GM19397 (cell line): ENCODE results near the gene RNF220.
"Not testable (repeated sequence)": the region's sequence is repeated elsewhere in the genome, so short reads cannot be mapped to it uniquely, and the experiment has no call there.

Experiments
- ATAC-seq: cut with Tn5 transposase; IDR thresholded peaks from one replicate; pipeline ENCODE4 v1.9.1; 2021; ENCODE audit warnings: mild to moderate bottlenecking, moderate library complexity; ENCODE audit not compliant: unreplicated experiment

RNF220 gene

DNA sequence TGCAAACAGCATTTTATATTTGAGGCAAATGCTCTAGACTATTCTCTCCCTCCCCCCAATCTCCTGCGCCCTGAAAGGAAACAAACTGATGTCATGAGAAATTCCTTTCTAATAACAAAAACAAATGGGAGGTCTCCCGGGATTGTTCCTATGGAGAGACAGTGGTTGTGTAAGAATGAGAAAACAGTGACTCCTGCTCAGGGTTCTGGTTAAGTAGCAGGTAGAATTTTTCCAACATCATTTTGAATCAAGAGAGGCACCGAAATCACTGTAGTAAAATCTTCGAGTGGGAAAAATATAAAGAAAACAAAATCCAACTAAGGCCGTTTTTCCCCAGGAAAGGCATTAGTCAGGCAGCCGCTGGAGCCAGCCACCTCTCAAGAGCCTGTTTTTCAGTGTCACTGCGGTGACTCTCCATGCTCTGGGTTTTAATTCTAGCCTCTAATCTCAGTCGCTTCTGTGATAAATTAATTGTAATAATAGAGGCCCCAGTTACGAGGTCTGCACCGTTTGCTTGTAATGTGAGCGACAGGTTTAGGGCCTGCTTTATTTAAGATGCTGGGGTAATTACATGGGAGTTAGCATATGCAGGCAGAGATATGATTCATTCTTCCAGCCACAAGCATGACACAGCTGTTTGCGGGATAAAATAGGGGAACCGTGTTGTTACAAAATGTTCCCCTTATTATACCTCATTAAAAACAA is 80.3 kb downstream of the RNF220 start:
- no peak for ATAC-seq

DNA sequence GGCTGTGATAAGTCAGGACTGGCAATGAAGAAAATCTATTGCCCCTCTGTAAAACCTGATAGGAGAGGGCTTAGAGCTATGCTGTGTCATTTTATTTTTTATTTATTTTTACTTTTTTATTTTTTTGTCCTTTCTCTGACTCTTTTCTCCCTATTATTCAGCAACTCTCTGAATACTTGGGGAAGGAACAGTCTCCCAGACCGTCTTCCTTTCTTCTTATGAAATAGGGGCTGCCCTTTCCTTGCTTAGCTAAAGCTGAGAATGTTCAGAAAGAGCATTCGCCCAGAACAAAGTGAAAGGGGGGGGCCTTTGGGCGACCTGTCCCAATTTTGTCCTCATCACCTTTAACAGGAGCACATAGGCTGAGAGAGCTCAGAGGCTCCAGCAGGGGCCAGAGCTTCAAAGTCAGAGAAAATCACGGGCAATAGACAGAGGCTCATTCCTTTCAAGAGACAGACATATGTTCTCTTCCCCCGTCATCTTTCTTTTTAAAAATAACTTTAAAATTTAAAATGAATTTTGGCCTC is 80.9 kb downstream of the RNF220 start:
- ATAC-seq, result no peak

- no peak for ATAC-seq
These were observed 84.4 kb downstream of the RNF220 start for GRCh38 chr1:44489481-44489880.

DNA sequence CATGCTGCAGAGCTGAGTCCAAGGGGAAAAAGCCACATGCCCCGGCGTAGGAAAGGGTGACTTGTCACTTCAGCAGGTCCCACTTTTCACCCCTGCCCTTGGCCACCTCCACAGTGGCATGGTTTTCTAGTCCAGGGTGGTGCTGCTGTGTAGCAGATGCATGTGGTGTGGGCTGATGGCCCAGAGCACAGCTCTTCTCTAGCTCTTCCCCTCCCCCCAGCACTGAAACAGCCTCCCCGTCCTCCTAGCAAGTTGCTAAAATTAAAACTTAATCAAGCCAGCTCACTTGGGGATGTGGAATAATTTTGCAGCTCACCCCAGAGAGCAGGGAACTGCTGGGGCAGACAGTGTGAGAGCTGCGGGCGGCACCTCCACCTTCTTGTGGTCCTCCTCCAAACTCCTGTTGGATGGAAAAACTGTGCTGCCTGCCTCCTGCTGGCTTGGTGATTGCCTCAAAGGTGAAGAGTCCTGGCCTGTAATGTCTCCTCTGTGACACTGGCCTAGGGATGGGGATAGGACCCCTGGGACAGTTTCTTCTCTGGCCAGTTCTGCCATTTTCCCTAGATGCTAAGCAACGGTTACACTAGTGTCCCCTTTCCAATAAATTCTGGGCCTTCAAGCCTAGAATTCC is 91.6 kb downstream of the RNF220 start:
- no peak for ATAC-seq

DNA sequence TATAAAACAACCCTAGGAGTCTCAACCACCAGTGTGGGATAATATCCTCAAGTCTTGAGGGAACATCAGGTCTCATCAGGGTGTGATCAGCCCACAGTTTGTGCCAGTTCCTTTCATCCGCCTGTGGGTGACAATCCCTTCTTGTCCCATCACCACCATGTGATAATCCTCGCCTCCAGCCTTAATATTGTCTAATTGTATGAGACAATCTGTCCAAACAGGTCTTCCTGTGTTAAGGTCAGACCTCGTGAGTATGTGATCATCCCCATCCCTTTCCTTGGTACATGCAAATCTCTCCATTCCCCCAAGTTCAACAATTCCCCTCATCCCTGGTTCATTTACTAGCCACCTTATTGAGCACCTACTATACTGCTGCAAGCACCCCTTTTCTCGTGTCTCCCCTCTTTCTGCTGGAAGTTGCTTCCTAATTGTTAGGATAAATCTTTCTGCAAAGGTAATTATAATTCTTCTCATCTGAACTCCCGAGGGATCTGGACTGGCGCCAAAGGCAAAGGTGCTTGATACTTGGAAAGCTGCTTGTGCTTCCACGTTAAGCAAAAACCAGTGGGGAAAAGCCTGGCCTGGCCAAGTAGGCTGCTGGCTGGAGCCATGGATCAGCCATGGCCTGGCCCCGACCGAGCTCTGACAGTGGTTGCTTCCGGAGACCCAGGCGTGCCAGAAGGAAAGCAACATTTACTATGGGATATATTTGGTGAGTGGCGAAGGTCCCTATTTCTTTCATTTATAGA is 92.5 kb downstream of the RNF220 start:
- no peak for ATAC-seq

DNA sequence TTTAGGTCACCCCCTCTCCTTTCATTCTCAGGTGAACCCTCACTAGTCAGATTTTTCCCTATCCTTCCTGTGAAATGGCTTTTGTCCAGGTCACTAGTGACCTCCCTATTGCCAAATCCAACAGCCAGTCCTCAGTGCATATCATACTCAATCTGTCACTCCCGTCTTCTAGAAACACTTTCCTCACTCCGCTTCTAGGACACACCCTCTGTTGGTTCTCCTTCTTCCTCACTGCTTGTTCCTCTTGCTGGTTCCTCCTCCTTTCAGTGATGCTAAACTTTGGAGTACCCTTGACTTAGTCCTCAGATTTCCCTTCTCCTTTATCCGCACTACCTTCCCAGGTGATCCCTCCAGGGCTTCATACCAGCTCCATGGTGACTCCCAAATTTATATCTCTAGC is 94.3 kb downstream of the RNF220 start:
- no peak for ATAC-seq

- no peak for ATAC-seq
These were observed 95.4 kb downstream of the RNF220 start for GRCh38 chr1:44500181-44501046.

DNA sequence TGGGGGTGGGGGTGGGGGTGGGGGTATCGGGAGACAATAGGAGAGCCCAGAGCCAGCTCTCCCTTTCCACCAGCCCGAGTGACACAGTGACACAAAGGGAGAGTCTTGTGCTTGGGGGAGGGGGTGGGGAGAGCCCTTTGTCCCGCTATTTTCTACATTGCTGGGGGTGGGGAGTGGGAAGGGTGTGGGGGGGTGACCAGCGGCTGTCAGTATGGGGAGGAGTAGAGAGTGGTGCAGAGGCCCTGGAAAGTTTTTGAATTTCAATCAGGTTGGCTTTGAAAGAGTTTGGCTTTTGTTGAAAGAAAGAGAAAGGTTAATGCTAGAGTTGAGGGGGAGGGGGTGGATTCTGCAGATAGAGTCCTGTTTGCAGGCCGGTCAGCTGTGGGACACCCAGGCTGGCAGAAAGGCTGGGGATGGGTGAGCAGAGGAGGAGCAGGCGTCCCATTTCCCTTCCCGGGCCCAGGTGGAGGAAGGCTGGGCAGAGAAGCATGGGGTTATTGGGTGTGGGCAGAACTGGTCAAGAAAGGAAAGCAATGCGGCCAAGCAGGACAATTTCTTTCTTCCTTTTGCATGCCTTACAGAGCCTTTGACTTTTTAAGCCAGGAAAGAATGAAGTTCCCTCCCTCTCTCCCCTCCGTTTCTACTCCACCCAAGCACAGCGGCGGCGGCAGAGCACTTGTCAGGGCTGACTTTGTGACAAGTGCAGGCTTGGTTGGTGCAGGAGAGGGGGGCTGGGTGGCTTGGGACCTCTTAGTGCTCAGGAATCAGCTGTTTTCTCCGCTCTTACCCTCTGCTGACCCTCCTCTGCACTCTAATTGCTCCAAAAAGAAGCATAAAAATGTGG is 96.2 kb downstream of the RNF220 start:
- no peak for ATAC-seq

DNA sequence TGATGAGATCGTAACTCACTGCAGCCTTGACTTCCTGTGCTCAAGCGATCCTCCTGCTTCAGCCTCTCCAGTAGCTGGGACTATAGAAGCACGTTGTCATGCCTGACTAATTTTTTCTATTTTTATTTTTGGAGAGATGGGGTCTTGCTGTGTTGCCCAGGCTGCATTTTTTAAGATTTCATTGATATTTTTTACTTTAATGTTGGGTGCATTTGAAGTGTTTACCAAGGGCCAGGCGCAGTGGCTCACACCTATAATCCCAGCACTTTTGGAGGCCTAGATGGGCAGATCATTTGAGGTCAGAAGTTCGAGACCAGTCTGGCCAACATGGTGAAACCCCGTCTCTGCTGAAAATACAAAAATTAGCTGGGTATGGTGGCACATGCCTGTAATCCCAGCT is 97.8 kb downstream of the RNF220 start:
- ATAC-seq, result not testable (repeated sequence)

DNA sequence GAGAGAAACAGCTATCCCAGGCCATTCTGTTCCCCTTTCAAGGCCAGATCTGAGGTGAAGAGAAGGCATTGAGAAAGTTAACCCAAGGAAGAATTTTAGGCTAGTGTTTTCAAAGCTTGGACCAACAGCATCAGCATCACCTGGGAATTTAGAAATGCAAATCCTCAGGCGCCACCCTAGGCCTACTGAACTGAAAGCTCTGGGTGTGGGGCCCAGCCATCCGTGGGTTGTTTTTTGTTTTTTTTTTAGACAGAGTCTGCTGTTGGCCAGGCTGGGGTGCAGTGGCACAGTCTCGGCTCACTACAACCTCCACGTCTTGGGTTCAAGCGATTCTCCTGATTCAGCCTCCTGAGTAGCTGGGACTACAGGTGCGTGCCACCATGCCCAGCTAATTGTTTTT is 98.6 kb downstream of the RNF220 start:
- no peak for ATAC-seq

DNA sequence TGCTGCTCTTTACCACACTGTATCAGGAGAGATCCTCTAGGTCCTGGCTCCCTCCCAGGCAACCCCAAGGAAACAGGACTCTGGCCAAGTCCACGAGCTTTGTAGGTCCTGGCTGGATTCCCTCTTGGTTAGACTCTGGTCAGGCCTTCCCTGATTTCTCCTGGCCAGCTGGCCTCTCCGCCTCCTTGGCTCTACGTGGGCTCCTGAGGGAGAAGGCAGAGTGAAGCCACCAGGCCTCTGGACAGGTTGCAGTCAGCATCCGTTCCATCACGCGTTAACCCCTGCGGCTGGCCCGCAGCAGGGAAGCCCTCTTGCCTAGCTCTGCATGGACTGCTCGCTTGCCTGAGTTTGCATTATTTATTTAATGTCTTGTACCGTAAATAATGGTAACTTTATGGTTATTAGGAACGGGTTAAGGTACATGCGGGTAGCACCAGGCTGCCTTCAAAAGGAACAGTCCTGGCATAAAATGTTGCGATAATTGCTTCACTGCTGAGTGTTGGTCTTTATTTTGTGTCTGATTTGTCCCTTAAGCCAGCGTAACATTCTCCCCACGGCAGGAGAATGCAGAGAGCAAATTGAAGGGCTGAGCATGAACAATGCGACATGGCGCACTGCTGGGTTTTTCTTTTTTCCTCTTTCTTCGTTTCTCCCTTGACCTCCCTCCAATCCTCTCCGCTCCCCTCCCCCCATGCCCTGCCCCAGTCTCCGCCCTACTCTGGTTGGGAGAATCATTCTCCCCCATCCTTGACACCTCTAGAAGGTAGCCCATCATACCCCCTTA is 100.3 kb downstream of the RNF220 start:
- ATAC-seq, result no peak

DNA sequence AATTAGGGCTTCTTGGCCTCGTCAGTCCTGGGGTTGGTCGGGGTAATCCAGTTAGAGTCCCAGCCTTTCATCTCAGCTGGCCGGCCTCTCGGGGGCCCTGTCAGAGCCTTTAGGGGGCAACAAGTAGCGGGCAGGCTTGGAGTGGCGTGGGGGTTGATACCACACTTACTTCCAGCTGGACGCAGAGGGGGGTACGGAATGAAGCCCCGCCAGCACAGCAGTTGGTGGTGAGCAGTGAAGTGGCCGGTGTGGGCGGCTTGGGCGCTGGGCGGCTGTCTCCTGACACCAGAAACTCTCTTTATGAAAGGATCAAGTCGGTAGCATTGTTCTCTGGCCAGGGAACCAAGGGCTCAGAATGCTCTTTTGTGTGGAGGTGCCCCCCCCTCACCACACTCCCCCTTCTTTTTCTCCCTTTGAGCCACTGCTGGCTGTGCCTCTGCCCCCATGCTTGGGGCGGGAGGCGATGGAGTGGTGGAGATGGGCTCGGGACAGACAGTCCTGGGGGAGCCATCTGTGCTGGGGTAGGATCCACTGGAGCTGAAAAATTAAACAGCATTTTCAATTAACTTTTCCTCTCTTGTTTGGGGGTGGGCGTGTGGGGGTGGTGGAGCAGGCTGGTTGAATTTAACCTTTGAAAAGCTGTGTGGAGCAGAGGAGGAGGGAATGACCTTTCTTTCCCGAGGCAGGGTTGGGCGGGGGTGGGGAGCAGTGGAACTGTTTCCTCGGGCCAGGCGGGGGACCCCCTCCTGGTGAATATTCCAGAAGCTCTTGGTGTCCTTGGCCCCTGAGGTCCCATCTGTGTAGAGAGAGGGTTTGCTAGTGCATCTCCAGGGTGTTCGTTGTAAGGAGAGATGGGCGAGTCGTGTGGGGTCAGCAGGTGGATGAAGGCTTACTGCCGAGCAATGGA is 102.7 kb downstream of the RNF220 start:
- no peak for ATAC-seq

- no peak for ATAC-seq
These were observed 103.3 kb downstream of the RNF220 start for GRCh38 chr1:44508397-44508745.

DNA sequence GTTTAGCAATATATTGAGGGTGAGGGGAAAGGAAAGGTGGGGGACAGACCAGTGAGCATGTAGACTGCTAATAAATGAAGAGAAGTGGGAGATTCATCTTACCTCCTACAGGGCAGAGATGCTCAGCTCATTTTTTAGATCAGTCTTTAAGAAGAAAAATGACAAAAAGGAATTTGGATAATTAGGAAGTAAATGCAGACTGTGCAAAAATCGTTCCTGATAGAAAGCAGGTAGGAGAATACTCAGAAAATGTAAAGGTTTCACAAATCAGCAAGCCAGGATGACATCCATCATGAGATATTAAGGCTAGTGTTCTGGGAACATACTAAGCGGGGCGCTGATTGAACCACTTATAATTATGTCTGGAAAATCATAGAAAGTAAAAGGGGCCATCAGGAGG is 106.3 kb downstream of the RNF220 start:
- ATAC-seq, result no peak

- no peak for ATAC-seq
These were observed 106.7 kb downstream of the RNF220 start for GRCh38 chr1:44511769-44512168.

- no peak for ATAC-seq
These were observed 107.3 kb downstream of the RNF220 start for GRCh38 chr1:44512313-44512885.

DNA sequence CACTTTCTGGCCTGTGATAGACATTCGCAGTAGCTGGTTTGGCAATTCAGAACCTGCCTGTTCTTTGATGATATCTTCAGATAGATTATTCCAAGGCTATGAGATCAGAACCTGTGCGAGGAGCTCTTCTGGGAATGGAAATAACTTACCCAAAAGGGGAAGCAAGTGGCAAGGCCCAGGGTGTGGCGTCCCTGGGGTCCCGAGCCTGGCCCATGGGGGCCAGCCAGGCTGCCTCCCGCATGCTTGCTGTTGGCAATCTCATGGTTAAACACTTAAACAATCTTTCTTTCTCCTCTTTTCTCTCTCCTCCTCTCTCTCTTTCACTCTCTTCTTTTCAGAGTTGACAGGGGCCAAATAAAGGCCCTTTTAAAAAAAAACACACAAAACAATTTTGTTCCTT is 108.1 kb downstream of the RNF220 start:
- no peak for ATAC-seq

- ATAC-seq, result no peak
These were observed 109.6 kb downstream of the RNF220 start for GRCh38 chr1:44514673-44515072.
